ENCODE data around the gene CCDC200.
"Not testable (repeated sequence)": the region's sequence is repeated elsewhere in the genome, so short reads cannot be mapped to it uniquely, and the experiment has no call there.

The CCDC200 gene

GRCh38 chr17:43228020-43228782, at the start of gene CCDC200:
Gene CCDC200, minus strand, starts transcription at chr17:43228623. Its CDS starts 69 bp downstream, at chr17:43228554.
- H3K9me3 Mint-ChIP-seq; DNase-seq (ENCODE audit: low spot score); H3K4me3 Mint-ChIP-seq; H3K36me3 Mint-ChIP-seq (ENCODE audit: low read depth); H3K27ac Mint-ChIP-seq; H3K27me3 Mint-ChIP-seq (ENCODE audit: low read depth); H3K4me1 Mint-ChIP-seq (ENCODE audit: low read depth): not testable (repeated sequence)

- H3K27me3 Mint-ChIP-seq (ENCODE audit: low read depth); H3K36me3 Mint-ChIP-seq (ENCODE audit: low read depth); H3K27ac Mint-ChIP-seq; H3K4me1 Mint-ChIP-seq (ENCODE audit: low read depth); DNase-seq (ENCODE audit: low spot score); H3K9me3 Mint-ChIP-seq; H3K4me3 Mint-ChIP-seq: not testable (repeated sequence)
Measured at GRCh38 chr17:43272914-43273313, 44.5 kb upstream of the CCDC200 start.

GRCh38 chr17:43272483-43272882, 44.1 kb upstream of the CCDC200 start:
- not testable (repeated sequence) for H3K36me3 Mint-ChIP-seq (ENCODE audit: low read depth); DNase-seq (ENCODE audit: low spot score); H3K9me3 Mint-ChIP-seq; H3K4me1 Mint-ChIP-seq (ENCODE audit: low read depth); H3K27me3 Mint-ChIP-seq (ENCODE audit: low read depth)
- Mint-ChIP-seq H3K27ac (peak overlapping the region; percentile 90), H3K4me3 (peak overlapping the region; percentile 55)

- H3K4me1 Mint-ChIP-seq (ENCODE audit: low read depth); H3K27ac Mint-ChIP-seq; DNase-seq (ENCODE audit: low spot score); H3K4me3 Mint-ChIP-seq; H3K27me3 Mint-ChIP-seq (ENCODE audit: low read depth); H3K36me3 Mint-ChIP-seq (ENCODE audit: low read depth); H3K9me3 Mint-ChIP-seq: not testable (repeated sequence)
Measured at GRCh38 chr17:43270552-43271504, 42.4 kb upstream of the CCDC200 start.

GRCh38 chr17:43246456-43246855, 18.0 kb upstream of the CCDC200 start:
- H3K4me3 Mint-ChIP-seq; H3K9me3 Mint-ChIP-seq; H3K4me1 Mint-ChIP-seq (ENCODE audit: low read depth); H3K36me3 Mint-ChIP-seq (ENCODE audit: low read depth); H3K27me3 Mint-ChIP-seq (ENCODE audit: low read depth); H3K27ac Mint-ChIP-seq: not testable (repeated sequence)
- peak; percentile 59 for DNase-seq (ENCODE audit: low spot score)

GRCh38 chr17:43240596-43241352, 12.4 kb upstream of the CCDC200 start:
- not testable (repeated sequence) for H3K9me3 Mint-ChIP-seq; H3K27me3 Mint-ChIP-seq (ENCODE audit: low read depth); H3K4me3 Mint-ChIP-seq; H3K27ac Mint-ChIP-seq; H3K4me1 Mint-ChIP-seq (ENCODE audit: low read depth); H3K36me3 Mint-ChIP-seq (ENCODE audit: low read depth)
- DNase-seq (ENCODE audit: low spot score): peak; percentile 4

GRCh38 chr17:43239597-43239996, 11.2 kb upstream of the CCDC200 start:
- not testable (repeated sequence) for H3K27me3 Mint-ChIP-seq (ENCODE audit: low read depth); H3K9me3 Mint-ChIP-seq; H3K4me3 Mint-ChIP-seq; DNase-seq (ENCODE audit: low spot score); H3K36me3 Mint-ChIP-seq (ENCODE audit: low read depth); H3K4me1 Mint-ChIP-seq (ENCODE audit: low read depth); H3K27ac Mint-ChIP-seq

GRCh38 chr17:43233877-43234276, 5.5 kb upstream of the CCDC200 start, which contains the start of gene RNU2-1:
Gene RNU2-1, minus strand, starts transcription at chr17:43233977.
- H3K4me3 Mint-ChIP-seq; H3K27me3 Mint-ChIP-seq (ENCODE audit: low read depth); H3K27ac Mint-ChIP-seq; H3K36me3 Mint-ChIP-seq (ENCODE audit: low read depth); DNase-seq (ENCODE audit: low spot score); H3K9me3 Mint-ChIP-seq; H3K4me1 Mint-ChIP-seq (ENCODE audit: low read depth): not testable (repeated sequence)

- not testable (repeated sequence) for H3K9me3 Mint-ChIP-seq; H3K4me1 Mint-ChIP-seq (ENCODE audit: low read depth); H3K27ac Mint-ChIP-seq; DNase-seq (ENCODE audit: low spot score); H3K36me3 Mint-ChIP-seq (ENCODE audit: low read depth); H3K27me3 Mint-ChIP-seq (ENCODE audit: low read depth); H3K4me3 Mint-ChIP-seq
Measured at GRCh38 chr17:43233263-43233662, 4.8 kb upstream of the CCDC200 start.

GRCh38 chr17:43232021-43232699, 3.7 kb upstream of the CCDC200 start:
- not testable (repeated sequence) for H3K9me3 Mint-ChIP-seq; H3K27me3 Mint-ChIP-seq (ENCODE audit: low read depth); H3K36me3 Mint-ChIP-seq (ENCODE audit: low read depth); H3K4me1 Mint-ChIP-seq (ENCODE audit: low read depth); H3K4me3 Mint-ChIP-seq
- peak; percentile 34 for DNase-seq (ENCODE audit: low spot score)
- peak overlapping the region; percentile 83 for H3K27ac Mint-ChIP-seq

- not testable (repeated sequence) for DNase-seq (ENCODE audit: low spot score)
Measured at GRCh38 chr17:43231205-43232020, 3.0 kb upstream of the CCDC200 start.

GRCh38 chr17:43226393-43226792, 2.0 kb downstream of the CCDC200 start:
- Mint-ChIP-seq H3K4me1 (ENCODE audit: low read depth) (peaks cover 2% of the 10 kb centered on the region), H3K4me3 (no peak overlapping the region), H3K27ac (no peak overlapping the region), H3K36me3 (ENCODE audit: low read depth) (peaks cover 6% of the 10 kb centered on the region), H3K9me3 (no peaks in the 10 kb centered on the region), H3K27me3 (ENCODE audit: low read depth) (no peaks in the 10 kb centered on the region)
- no peak for DNase-seq (ENCODE audit: low spot score)

More at GRCh38 chr17:43231205-43232020, 3.0 kb upstream of the CCDC200 start:
- H3K27ac Mint-ChIP-seq; H3K36me3 Mint-ChIP-seq (ENCODE audit: low read depth); H3K27me3 Mint-ChIP-seq (ENCODE audit: low read depth); H3K4me3 Mint-ChIP-seq; H3K4me1 Mint-ChIP-seq (ENCODE audit: low read depth); H3K9me3 Mint-ChIP-seq: not testable (repeated sequence)

All from T-helper 2 cell treated with Interferon-gamma antibody and Interleukin-4, amounts not matched to agents 5 μg/mL and 100 μg/mL, for 36 hours (primary cell).